Activated T-cell treated with anti-CD3 and anti-CD28 coated beads, Interleukin-2, amount 50 U/mL, for 24 hours (primary cell): ENCODE measurements around the gene GCNA.
"Not testable (repeated sequence)": the region's sequence is repeated elsewhere in the genome, so short reads cannot be mapped to it uniquely, and the experiment has no call there.

Experiments used
- DNase-seq: peaks from one replicate; pipeline ENCODE4 v3.0.0-alpha.2; 2020
- H3K27ac Mint-ChIP-seq: 2 replicates; pipeline ENCODE4 v1.8.0; 2020; ENCODE audit warnings: mild to moderate bottlenecking, mixed read lengths
- H3K27me3 Mint-ChIP-seq: 2 replicates; pipeline ENCODE4 v1.8.0; 2020; ENCODE audit warnings: mixed read lengths
- H3K36me3 Mint-ChIP-seq: 2 replicates; pipeline ENCODE4 v1.8.0; 2020; ENCODE audit warnings: low read depth, mixed read lengths
- H3K4me1 Mint-ChIP-seq: 2 replicates; pipeline ENCODE4 v1.8.0; 2020; ENCODE audit warnings: low read depth, mixed read lengths
- H3K4me3 Mint-ChIP-seq: 2 replicates; pipeline ENCODE4 v1.8.0; 2020; ENCODE audit warnings: mild to moderate bottlenecking, moderate library complexity, mixed read lengths
- H3K9me3 Mint-ChIP-seq: 2 replicates; pipeline ENCODE4 v1.8.0; 2020; ENCODE audit warnings: mixed read lengths

Gene GCNA

DNA sequence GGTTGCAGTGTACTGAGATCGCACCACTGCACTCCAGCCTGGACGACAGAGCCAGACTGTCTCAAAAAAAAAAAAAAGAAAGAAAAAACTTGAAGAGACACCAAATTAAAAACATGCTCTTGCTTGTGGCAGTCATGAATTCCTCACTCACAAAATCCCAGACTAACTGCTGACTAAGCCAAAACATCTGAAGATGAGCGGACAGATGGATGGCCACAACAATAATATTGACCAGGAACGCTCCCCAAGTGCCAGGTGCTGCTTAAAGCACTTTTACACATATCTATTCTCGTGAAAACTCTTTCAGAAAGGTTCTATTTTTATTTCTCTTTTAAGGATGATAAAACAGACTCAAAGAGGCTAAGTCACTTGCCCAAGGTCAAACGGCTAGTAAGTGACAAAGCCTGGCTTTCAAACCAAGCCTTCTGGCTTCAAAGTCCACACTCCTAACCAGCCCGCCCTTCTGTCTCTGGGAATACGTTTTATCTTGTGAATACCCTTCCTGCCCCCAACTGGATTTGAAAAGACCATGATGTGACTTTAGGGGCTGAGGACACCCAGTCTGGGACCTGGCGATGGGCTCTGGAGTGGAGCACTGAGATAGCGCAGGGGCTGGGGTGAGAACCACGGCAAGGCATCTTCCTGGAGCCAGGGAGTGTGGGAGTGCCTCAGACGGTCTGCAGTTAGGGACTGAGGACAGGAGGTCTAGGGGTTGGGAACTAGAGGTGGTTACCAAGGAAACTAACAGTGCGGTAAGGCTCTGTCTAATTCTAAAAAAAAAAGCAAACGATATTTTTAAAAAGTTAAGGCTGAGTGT is 49.6 kb downstream of the GCNA start:
- Mint-ChIP-seq H3K27ac (no peak overlapping the region), H3K4me3 (no peak overlapping the region), H3K27me3 (peaks cover 21% of the 10 kb centered on the region), H3K9me3 (no peaks in the 10 kb centered on the region), H3K36me3 (peaks cover under 1% of the 10 kb centered on the region), H3K4me1 (peaks cover 26% of the 10 kb centered on the region)
- DNase-seq = peak; percentile 17

DNA sequence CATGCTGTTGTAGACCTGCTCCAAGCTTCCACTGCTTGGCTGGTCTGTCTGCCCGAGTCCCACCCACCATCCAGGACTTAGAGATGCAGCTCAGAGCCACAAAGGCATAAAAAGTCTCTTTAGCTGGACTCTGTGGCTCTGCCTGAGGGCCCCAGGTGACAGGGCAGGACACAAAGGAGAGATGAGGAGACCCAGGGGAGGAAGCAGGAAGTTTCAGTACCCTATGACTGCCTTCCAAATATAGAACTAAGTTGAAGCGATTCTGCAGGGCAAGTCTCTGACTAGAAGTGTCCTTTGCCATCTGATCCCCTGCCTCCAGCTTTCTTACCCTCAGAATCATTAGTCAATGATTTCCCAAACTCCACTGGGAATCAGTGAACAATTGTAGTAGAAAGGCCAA is 51.2 kb downstream of the GCNA start:
- Mint-ChIP-seq H3K27ac (no peak overlapping the region), H3K36me3 (no peaks in the 10 kb centered on the region), H3K4me1 (peaks cover 10% of the 10 kb centered on the region), H3K4me3 (no peak overlapping the region), H3K9me3 (no peaks in the 10 kb centered on the region), H3K27me3 (peaks cover 16% of the 10 kb centered on the region)
- no peak for DNase-seq

GRCh38 chrX:71632923-71633657 is 54.9 kb downstream of the GCNA start:
- H3K4me3 Mint-ChIP-seq = no peak overlapping the region
- peaks cover 9% of the 10 kb centered on the region for H3K27me3 Mint-ChIP-seq
- H3K36me3 Mint-ChIP-seq = no peaks in the 10 kb centered on the region
- H3K9me3 Mint-ChIP-seq = no peaks in the 10 kb centered on the region
- H3K27ac Mint-ChIP-seq = no peak overlapping the region
- DNase-seq = no peak
- H3K4me1 Mint-ChIP-seq = peaks cover 19% of the 10 kb centered on the region

- no peak for DNase-seq
- Mint-ChIP-seq H3K4me1 (peaks cover 17% of the 10 kb centered on the region), H3K4me3 (no peak overlapping the region), H3K27me3 (peaks cover 6% of the 10 kb centered on the region), H3K36me3 (no peaks in the 10 kb centered on the region), H3K27ac (no peak overlapping the region), H3K9me3 (no peaks in the 10 kb centered on the region)
These were observed 56.1 kb downstream of the GCNA start for GRCh38 chrX:71634366-71634765.

DNA sequence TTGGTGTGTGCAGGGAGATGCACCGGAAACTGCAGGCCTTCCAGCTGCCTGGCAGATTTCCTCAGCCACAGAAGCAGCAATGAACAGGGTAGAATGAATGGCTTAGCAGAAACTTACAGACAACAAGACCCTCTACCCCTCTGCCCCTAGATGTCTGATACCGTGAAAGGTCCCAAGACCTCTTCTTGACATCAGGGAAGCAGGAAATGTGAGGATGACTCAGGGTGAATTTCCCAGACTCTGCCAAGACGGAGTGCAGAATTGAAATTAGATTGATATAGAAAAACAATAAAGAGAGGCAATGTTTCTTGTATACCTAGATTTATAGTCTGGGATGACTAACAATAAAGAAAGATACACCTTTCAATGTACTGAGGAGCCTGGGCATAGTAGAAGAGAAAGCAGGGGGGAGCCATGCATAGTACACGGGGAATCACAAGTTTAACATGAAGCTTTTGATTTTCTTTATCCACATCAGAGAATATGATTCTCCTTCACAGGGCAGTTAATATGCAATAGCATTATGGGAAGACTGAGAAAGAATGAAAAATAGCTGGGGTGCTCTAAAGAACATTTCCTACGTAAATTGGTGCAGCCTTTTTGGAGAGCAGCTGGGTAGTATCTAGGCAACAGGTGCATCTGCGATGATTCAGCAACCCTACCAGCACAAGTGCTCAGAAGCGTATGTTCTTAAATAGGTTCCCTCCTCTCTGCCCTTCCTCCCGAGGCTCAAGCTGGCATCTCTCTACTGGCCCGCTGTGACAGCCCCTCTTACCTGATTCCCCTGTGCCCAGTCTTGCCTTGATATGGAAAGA is 58.4 kb downstream of the GCNA start:
- H3K4me3 Mint-ChIP-seq = no peak overlapping the region
- no peaks in the 10 kb centered on the region for H3K9me3 Mint-ChIP-seq
- no peaks in the 10 kb centered on the region for H3K36me3 Mint-ChIP-seq
- no peak for DNase-seq
- peaks cover 6% of the 10 kb centered on the region for H3K27me3 Mint-ChIP-seq
- H3K4me1 Mint-ChIP-seq = peaks cover 17% of the 10 kb centered on the region
- H3K27ac Mint-ChIP-seq = peak overlapping the region; percentile 68

- Mint-ChIP-seq H3K36me3 (no peaks in the 10 kb centered on the region), H3K9me3 (no peaks in the 10 kb centered on the region), H3K27ac (peak overlapping the region; percentile 68), H3K4me3 (no peak overlapping the region), H3K27me3 (peaks cover 6% of the 10 kb centered on the region), H3K4me1 (peaks cover 17% of the 10 kb centered on the region)
- no peak for DNase-seq
These were observed 59.0 kb downstream of the GCNA start for GRCh38 chrX:71637253-71637618.

DNA sequence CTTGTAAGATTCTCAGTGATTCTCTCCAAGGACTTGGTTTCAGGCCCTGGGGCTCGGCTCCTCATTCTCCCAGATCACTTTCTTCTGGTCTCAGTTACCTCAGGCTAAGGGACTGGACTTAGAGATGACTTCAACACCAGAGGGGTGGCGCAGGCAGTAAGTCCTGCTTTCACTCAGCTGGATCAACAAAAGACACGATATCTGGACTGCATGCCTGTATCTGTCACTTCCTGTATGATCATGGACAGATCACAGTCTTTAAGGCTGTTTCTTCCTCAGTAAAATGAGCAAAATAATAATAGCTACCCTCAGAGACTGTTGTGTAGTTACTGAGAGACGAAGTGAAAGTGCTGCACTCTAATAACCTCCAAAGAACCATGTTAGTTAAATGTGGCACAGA is 59.6 kb downstream of the GCNA start:
- peaks cover 17% of the 10 kb centered on the region for H3K4me1 Mint-ChIP-seq
- H3K36me3 Mint-ChIP-seq = no peaks in the 10 kb centered on the region
- H3K27me3 Mint-ChIP-seq = peaks cover 5% of the 10 kb centered on the region
- no peak overlapping the region for H3K27ac Mint-ChIP-seq
- no peaks in the 10 kb centered on the region for H3K9me3 Mint-ChIP-seq
- DNase-seq = no peak
- H3K4me3 Mint-ChIP-seq = no peak overlapping the region

DNA sequence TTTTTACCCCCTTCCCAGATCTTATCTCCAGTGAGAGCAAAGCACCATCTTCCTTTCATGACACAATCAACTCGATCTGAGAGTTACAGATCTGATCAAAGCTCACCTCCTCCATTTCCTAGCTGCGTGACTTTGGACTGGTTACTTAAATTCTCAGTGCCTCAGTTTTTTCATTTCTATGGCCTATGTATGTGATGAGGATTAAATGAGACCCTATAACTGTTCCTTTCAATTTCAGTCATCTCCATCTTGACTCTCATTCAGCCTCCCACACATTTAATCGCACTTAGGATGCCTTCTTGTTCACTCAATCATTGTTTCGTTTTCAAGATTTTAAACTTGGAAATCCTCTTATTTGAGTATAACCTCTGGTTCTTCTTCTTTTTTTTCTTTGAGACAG is 60.2 kb downstream of the GCNA start:
- no peak overlapping the region for H3K27ac Mint-ChIP-seq
- peaks cover 17% of the 10 kb centered on the region for H3K4me1 Mint-ChIP-seq
- H3K9me3 Mint-ChIP-seq = no peaks in the 10 kb centered on the region
- DNase-seq = no peak
- H3K27me3 Mint-ChIP-seq = peaks cover 9% of the 10 kb centered on the region
- no peaks in the 10 kb centered on the region for H3K36me3 Mint-ChIP-seq
- H3K4me3 Mint-ChIP-seq = no peak overlapping the region

DNA sequence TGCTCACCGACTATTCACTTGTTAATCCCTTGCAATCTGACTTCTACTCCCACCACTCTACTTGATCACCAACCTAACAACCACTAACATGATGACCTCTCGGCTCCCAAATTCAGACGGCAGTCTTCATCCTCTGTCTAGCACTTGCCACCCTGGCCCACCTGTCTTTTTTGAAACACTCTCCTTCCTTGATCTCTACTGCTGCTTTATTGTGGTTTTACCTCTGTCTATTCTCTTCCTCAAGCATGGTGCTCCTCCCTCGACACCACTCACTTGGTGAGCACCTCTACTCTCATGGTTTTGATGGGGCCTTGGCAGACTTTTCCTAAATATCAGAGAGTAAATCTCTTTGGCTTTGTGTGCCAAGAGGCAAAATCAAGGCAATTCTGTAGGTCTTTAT is 61.8 kb downstream of the GCNA start:
- H3K27me3 Mint-ChIP-seq = peaks cover 9% of the 10 kb centered on the region
- no peak for DNase-seq
- no peaks in the 10 kb centered on the region for H3K36me3 Mint-ChIP-seq
- H3K9me3 Mint-ChIP-seq = no peaks in the 10 kb centered on the region
- H3K4me1 Mint-ChIP-seq = peaks cover 17% of the 10 kb centered on the region
- no peak overlapping the region for H3K27ac Mint-ChIP-seq
- no peak overlapping the region for H3K4me3 Mint-ChIP-seq

DNA sequence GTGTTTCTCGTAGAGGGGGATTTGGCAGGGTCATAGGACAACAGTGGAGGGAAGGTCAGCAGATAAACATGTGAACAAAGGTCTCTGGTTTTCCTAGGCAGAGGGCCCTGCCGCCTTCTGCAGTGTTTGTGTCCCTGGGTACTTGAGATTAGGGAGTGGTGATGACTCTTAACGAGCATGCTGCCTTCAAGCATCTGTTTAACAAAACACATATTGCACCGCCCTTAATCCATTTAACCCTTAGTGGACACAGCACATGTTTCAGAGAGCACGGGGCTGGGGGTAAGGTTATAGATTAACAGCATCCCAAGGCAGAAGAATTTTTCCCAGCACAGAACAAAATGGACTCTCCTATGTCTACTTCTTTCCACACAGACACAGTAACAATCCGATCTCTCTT is 66.2 kb downstream of the GCNA start:
- not testable (repeated sequence) for H3K4me3 Mint-ChIP-seq, H3K27ac Mint-ChIP-seq, H3K36me3 Mint-ChIP-seq, H3K4me1 Mint-ChIP-seq, H3K9me3 Mint-ChIP-seq, DNase-seq
- peaks cover 15% of the 10 kb centered on the region for H3K27me3 Mint-ChIP-seq

GRCh38 chrX:71650333-71650969 is 72.2 kb downstream of the GCNA start:
- peaks cover 20% of the 10 kb centered on the region for H3K4me1 Mint-ChIP-seq
- H3K27ac Mint-ChIP-seq = no peak overlapping the region
- no peak overlapping the region for H3K4me3 Mint-ChIP-seq
- DNase-seq = no peak
- H3K9me3 Mint-ChIP-seq = no peaks in the 10 kb centered on the region
- H3K27me3 Mint-ChIP-seq = peaks cover 23% of the 10 kb centered on the region
- H3K36me3 Mint-ChIP-seq = no peaks in the 10 kb centered on the region

- H3K4me1 Mint-ChIP-seq = peaks cover 20% of the 10 kb centered on the region
- H3K27ac Mint-ChIP-seq = no peak overlapping the region
- peaks cover 38% of the 10 kb centered on the region for H3K27me3 Mint-ChIP-seq
- no peaks in the 10 kb centered on the region for H3K9me3 Mint-ChIP-seq
- no peaks in the 10 kb centered on the region for H3K36me3 Mint-ChIP-seq
- no peak overlapping the region for H3K4me3 Mint-ChIP-seq
- no peak for DNase-seq
These were observed 74.2 kb downstream of the GCNA start for GRCh38 chrX:71652405-71652804.

- Mint-ChIP-seq H3K4me3 (no peak overlapping the region), H3K36me3 (no peaks in the 10 kb centered on the region), H3K9me3 (no peaks in the 10 kb centered on the region), H3K27ac (no peak overlapping the region), H3K27me3 (peaks cover 43% of the 10 kb centered on the region), H3K4me1 (peaks cover 20% of the 10 kb centered on the region)
- no peak for DNase-seq
These were observed 75.1 kb downstream of the GCNA start for GRCh38 chrX:71653344-71653743.

DNA sequence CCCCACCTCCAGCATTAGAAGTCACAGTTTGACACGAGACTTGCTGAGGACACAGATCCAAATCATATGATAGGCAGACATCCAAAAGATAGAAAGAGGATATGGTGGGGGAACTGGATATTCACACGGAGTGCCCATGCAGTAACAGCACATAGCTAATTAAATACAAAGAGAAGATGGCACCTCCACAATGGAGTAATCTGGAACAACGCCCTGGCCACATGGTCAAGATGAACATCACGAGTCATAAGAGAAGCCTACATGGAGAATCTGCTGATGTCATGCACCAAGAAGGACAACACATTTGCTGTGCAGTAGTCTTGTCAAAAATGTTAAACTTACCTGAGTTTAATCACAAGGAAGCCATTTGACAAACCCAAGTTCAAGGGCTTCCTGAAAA is 79.0 kb downstream of the GCNA start:
- Mint-ChIP-seq H3K9me3 (no peaks in the 10 kb centered on the region), H3K4me3 (no peak overlapping the region), H3K27ac (no peak overlapping the region), H3K27me3 (peaks cover 74% of the 10 kb centered on the region), H3K36me3 (no peaks in the 10 kb centered on the region), H3K4me1 (peaks cover 13% of the 10 kb centered on the region)
- DNase-seq = no peak
